ENCODE measurements around the gene ZNF445.

- TF ChIP-seq EZH2 (IDR thresholded peaks at IDR 0.05) = no peak
- no peak for TF ChIP-seq CTCF (IDR thresholded peaks at IDR 0.05)
Observed at GRCh38 chr3:44482721-44483120, 5.3 kb upstream of the ZNF445 start.

Data from neural progenitor cell (in vitro differentiated cells).